ENCODE data around the gene FAM234B. TPM values are rescaled to one million over a fixed set of nuclear protein-coding genes. Genes with fewer than 3 reads are reported as not detected.

The FAM234B gene
- total RNA-seq, 2 experiments from 2014 or later, result 10.0 to 10.7 TPM

DNA sequence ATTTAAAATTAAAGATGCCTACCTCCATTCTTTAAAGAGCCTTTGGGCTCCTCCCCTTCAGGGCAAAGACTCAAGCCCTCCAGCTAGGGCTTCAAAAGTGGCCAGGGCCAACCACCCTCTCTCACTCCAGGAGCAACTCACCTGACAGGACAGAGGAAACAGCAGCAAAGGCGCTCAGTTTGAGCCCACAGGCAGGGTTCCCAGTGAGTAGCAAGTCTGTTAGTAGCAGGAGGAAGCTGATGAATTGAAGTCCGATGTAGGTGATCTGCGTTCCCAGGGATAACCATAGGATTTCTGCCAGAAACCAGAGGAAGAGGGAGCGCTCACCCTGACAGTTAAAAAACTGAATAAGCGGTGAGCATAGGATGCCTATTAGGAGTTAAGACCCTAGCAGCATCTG is 43.6 kb downstream of the FAM234B start:
- Mint-ChIP-seq H3K27me3 (no peaks in the 10 kb centered on the region), H3K9me3 (no peaks in the 10 kb centered on the region), H3K27ac (no peak overlapping the region), H3K4me1 (ENCODE audit: low read depth) (peaks cover 8% of the 10 kb centered on the region), H3K4me3 (no peak overlapping the region), H3K36me3 (ENCODE audit: low read depth) (peaks cover 4% of the 10 kb centered on the region)
- DNase-seq, result no peak
- intact Hi-C loops (cut with micrococcal nuclease), result no loop called here
- no peak for ATAC-seq
- ChIA-PET POLR2A (no interaction called here), CTCF (interaction anchor here (0.8 to 2.6 kb wide), 2 partner anchors 35 to 124 kb away, joined by 3 to 13 read pairs; no protein-coding TSS in a partner anchor)
- TF ChIP-seq, protein P1, sequence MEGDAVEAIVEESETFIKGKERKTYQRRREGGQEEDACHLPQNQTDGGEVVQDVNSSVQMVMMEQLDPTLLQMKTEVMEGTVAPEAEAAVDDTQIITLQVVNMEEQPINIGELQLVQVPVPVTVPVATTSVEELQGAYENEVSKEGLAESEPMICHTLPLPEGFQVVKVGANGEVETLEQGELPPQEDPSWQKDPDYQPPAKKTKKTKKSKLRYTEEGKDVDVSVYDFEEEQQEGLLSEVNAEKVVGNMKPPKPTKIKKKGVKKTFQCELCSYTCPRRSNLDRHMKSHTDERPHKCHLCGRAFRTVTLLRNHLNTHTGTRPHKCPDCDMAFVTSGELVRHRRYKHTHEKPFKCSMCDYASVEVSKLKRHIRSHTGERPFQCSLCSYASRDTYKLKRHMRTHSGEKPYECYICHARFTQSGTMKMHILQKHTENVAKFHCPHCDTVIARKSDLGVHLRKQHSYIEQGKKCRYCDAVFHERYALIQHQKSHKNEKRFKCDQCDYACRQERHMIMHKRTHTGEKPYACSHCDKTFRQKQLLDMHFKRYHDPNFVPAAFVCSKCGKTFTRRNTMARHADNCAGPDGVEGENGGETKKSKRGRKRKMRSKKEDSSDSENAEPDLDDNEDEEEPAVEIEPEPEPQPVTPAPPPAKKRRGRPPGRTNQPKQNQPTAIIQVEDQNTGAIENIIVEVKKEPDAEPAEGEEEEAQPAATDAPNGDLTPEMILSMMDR (IDR thresholded peaks at IDR 0.05), result no peak

DNA sequence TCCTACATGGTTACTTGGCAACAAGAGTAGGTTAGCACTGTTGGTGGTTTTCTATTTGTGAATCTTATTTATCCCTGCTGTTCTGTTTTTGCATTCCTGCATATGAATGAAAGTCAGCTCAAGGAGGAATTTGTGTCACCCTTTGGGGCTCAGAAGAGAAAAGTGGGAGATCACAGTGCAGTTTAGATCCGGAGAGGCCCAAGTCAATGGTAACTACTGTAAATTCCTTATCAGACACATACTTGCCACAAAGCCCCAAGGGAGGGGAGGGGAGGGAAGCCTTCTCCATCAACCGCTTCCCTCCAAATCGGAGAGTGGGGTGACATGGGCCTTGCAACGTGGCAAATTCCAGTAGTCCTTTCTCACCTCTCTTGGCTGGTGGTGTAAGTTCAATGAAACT is 44.3 kb downstream of the FAM234B start:
- Mint-ChIP-seq H3K4me3 (no peak overlapping the region), H3K27ac (no peak overlapping the region), H3K9me3 (no peaks in the 10 kb centered on the region), H3K4me1 (ENCODE audit: low read depth) (peaks cover 8% of the 10 kb centered on the region), H3K36me3 (ENCODE audit: low read depth) (peaks cover 4% of the 10 kb centered on the region), H3K27me3 (no peaks in the 10 kb centered on the region)
- ATAC-seq (no peak), DNase-seq (no peak)
- ChIA-PET POLR2A (no interaction called here), CTCF (interaction anchor here (0.8 to 1.0 kb wide), 2 partner anchors 36 to 123 kb away, joined by 3 to 5 read pairs; no protein-coding TSS in a partner anchor)
- intact Hi-C loops (cut with micrococcal nuclease), result no loop called here
- TF ChIP-seq, protein P1 (IDR thresholded peaks at IDR 0.05), result no peak

- no peak overlapping the region for H3K4me3 Mint-ChIP-seq
- TF ChIP-seq, protein P1 (IDR thresholded peaks at IDR 0.05), result no peak
- peaks cover 17% of the 10 kb centered on the region for H3K4me1 Mint-ChIP-seq (ENCODE audit: low read depth)
- intact Hi-C loops (cut with micrococcal nuclease), result no loop called here
- peaks cover 2% of the 10 kb centered on the region for H3K36me3 Mint-ChIP-seq (ENCODE audit: low read depth)
- no peaks in the 10 kb centered on the region for H3K9me3 Mint-ChIP-seq
- POLR2A ChIA-PET, result interaction anchor here (1.1 kb wide), 1 partner anchor 11 kb away, joined by 3 read pairs; no protein-coding TSS in a partner anchor
- CTCF ChIA-PET, result interaction anchor here (1.9 kb wide), 1 partner anchor 122 kb away, joined by 4 read pairs; no protein-coding TSS in a partner anchor
- no peak for DNase-seq
- H3K27ac Mint-ChIP-seq, result no peak overlapping the region
- no peak for ATAC-seq
- no peaks in the 10 kb centered on the region for H3K27me3 Mint-ChIP-seq
Measured at GRCh38 chr12:13090054-13090453, 45.9 kb downstream of the FAM234B start.

DNA sequence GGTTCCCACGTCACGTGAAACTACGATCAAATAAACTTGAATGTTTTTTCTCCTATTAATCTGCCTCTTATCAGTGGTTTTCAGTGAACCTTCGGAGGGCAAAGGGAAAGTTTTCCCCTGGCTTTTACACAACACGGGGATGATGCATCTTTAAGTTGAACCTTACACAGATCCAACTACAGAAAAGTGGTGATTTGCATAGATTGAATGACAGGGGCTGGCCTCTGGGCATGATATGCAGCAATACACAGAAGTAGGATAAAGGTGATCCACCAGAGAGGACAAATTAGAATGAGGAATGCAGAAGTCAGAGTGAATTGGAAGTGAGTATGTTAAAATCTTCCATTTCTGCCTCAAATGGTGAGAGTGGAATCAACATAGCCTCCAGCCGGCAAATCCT is 47.7 kb downstream of the FAM234B start:
- Mint-ChIP-seq H3K27me3 (no peaks in the 10 kb centered on the region), H3K4me1 (ENCODE audit: low read depth) (peaks cover 11% of the 10 kb centered on the region), H3K9me3 (no peaks in the 10 kb centered on the region), H3K4me3 (no peak overlapping the region), H3K36me3 (ENCODE audit: low read depth) (no peaks in the 10 kb centered on the region), H3K27ac (no peak overlapping the region)
- TF ChIP-seq, protein P1 (IDR thresholded peaks at IDR 0.05), result no peak
- POLR2A ChIA-PET, result no interaction called here
- no peak for DNase-seq
- CTCF ChIA-PET, result no interaction called here
- no peak for ATAC-seq
- intact Hi-C loops (cut with micrococcal nuclease), result no loop called here

- Mint-ChIP-seq H3K27me3 (no peaks in the 10 kb centered on the region), H3K36me3 (ENCODE audit: low read depth) (no peaks in the 10 kb centered on the region), H3K9me3 (no peaks in the 10 kb centered on the region), H3K27ac (no peak overlapping the region), H3K4me3 (no peak overlapping the region), H3K4me1 (ENCODE audit: low read depth) (peaks cover 17% of the 10 kb centered on the region)
- ATAC-seq (no peak), DNase-seq (no peak)
- ChIA-PET POLR2A (interaction anchor here (1.0 kb wide), 1 partner anchor 119 kb away, joined by 3 read pairs; no protein-coding TSS in a partner anchor), CTCF (interaction anchor here (0.8 to 3.1 kb wide), 3 partner anchors 9 to 119 kb away, joined by 3 to 25 read pairs (median 3); no protein-coding TSS in a partner anchor)
- TF ChIP-seq, protein P1 (IDR thresholded peaks at IDR 0.05), result no peak
- intact Hi-C loops (cut with micrococcal nuclease), result no loop called here
Measured at GRCh38 chr12:13093191-13093847, 49.1 kb downstream of the FAM234B start.

Measured in activated CD8-positive, alpha-beta T cell treated with anti-CD3 and anti-CD28 coated beads for 36 hours (primary cell).